MM.1S (cell line): Measurements from ENCODE around the gene CAND2.

Experiments
- DNase-seq: peaks from one replicate; pipeline ENCODE4 v3.0.0-alpha.2; 2015
- H2AFZ ChIP-seq: fragments of 300-600 bp; sonication (generic); 2 replicates; pipeline ENCODE4 v1.6.0; 2016; ENCODE audit warnings: antibody characterized with exemption, low read length
- H3F3A ChIP-seq: fragments of 300-600 bp; sonication (generic); 2 replicates; pipeline ENCODE4 v1.6.1; 2016; ENCODE audit warnings: mild to moderate bottlenecking, antibody characterized with exemption, low read length, moderate library complexity, mixed read lengths; ENCODE audit not compliant: insufficient read depth
- H3K27ac ChIP-seq: fragments of 300-600 bp; sonication (generic); 2 replicates; pipeline ENCODE4 v1.5.1; 2016; ENCODE audit warnings: mild to moderate bottlenecking, low read length
- H3K27me3 ChIP-seq: fragments of 300-600 bp; sonication (generic); replicated peaks from 2 replicates; pipeline ENCODE4 v1.6.0; 2016; ENCODE audit warnings: low read length; ENCODE audit not compliant: insufficient read depth
- H3K36me3 ChIP-seq: fragments of 300-600 bp; sonication (generic); replicated peaks from 2 replicates; pipeline ENCODE4 v1.6.1; 2016; ENCODE audit warnings: mild to moderate bottlenecking, low read length, mixed read lengths; ENCODE audit not compliant: insufficient read depth
- H3K4me1 ChIP-seq: fragments of 300-600 bp; sonication (generic); 2 replicates; pipeline ENCODE4 v1.6.1; 2016; ENCODE audit warnings: low read length, mixed read lengths
- H3K4me2 ChIP-seq: fragments of 300-600 bp; sonication (generic); 2 replicates; pipeline ENCODE4 v1.6.0; 2016; ENCODE audit warnings: low read depth, low read length
- H3K4me3 ChIP-seq: fragments of 300-600 bp; sonication (generic); 2 replicates; pipeline ENCODE4 v1.5.1; 2016; ENCODE audit warnings: low read length, mixed read lengths
- H3K79me2 ChIP-seq: fragments of 300-600 bp; sonication (generic); 2 replicates; pipeline ENCODE4 v1.6.1; 2016; ENCODE audit warnings: mixed run types, low read length, mixed read lengths
- H3K9ac ChIP-seq: fragments of 300-600 bp; sonication (generic); 2 replicates; pipeline ENCODE4 v1.6.1; 2016; ENCODE audit warnings: low read length, mixed read lengths
- H3K9me2 ChIP-seq: fragments of 300-600 bp; sonication (generic); replicated peaks from 2 replicates; pipeline ENCODE4 v1.6.1; 2016; ENCODE audit warnings: mild to moderate bottlenecking, low read length, mixed read lengths; ENCODE audit not compliant: insufficient read depth
- H3K9me3 ChIP-seq: fragments of 300-600 bp; sonication (generic); replicated peaks from 2 replicates; pipeline ENCODE4 v1.6.1; 2016; ENCODE audit warnings: mild to moderate bottlenecking, low read length, mixed read lengths; ENCODE audit not compliant: insufficient read depth
- H4K20me1 ChIP-seq: fragments of 300-600 bp; sonication (generic); 2 replicates; pipeline ENCODE4 v1.6.1; 2016; ENCODE audit warnings: mild to moderate bottlenecking, low read length, moderate library complexity, mixed read lengths; ENCODE audit not compliant: insufficient read depth
- CTCF ChIP-seq: fragments of 300-600 bp; sonication (generic); IDR thresholded peaks from 2 replicates; pipeline ENCODE4 v1.5.1; 2016; ENCODE audit warnings: antibody characterized with exemption, low read length, mixed read lengths
- EZH2 ChIP-seq: fragments of 300-600 bp; sonication (generic); optimal IDR thresholded peaks from 2 replicates; pipeline ENCODE3; 2017; ENCODE audit warnings: low read depth, mild to moderate bottlenecking, antibody characterized with exemption, low read length, mixed read lengths
- EZH2phosphoT487 ChIP-seq: fragments of 300-600 bp; sonication (generic); IDR thresholded peaks from 2 replicates; pipeline ENCODE4 v1.6.1; 2018; ENCODE audit warnings: antibody characterized with exemption, low read length

The CAND2 gene

DNA sequence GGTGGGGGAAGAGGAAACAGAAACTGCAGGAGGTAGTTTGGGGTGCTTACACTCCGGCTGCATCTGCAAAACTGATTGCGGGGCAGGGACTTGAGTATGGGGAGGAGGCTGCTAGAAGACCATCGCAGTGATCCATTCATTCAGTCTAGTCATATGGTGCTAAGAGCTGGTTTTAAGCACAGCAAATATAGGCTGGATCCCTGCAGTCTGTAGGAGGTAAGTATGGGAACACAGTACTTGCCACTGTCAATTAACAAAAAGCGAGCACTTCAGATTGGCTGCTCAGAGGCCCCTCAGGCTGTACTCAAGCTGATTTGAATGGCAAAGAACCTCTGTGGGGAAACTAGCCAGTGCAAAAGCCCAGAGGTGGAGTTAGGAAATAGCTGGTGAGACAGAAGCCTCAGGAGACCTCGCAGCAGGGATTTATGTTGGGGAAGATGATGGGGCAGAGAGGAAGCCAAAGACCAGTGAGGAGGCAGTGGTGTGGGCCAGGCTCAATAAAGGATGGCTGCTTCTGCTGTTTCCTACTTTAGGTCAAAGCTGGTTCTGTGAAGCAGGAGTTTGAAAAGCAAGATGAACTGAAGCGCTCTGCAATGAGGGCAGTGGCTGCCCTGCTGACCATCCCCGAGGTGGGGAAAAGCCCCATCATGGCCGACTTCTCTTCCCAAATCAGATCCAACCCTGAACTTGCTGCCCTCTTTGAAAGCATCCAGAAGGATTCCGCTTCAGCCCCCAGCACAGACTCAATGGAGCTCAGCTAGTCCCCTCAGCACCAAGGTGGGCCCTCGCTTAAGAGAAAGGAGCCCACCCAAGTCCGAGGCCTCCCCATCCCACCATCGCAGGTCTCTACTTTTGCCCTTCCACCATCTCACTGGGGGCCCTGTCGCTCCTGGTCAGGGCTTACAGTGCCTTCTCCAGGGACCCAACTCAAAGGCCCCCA, 37.0 kb downstream of the CAND2 start:
- Histone ChIP-seq H3K4me1 (0 out of 2 replicates have a peak, but pooled peaks cover 4% of the 10 kb centered on the region), H3K9me2 (no peaks in the 10 kb centered on the region), H3K9me3 (no peaks in the 10 kb centered on the region), H3K36me3 (peaks cover 36% of the 10 kb centered on the region), H2AFZ (no peak overlapping the region), H3F3A (peaks cover 47% of the 10 kb centered on the region), H3K9ac (no peak overlapping the region), H4K20me1 (peaks cover 31% of the 10 kb centered on the region), H3K4me2 (no peak overlapping the region), H3K79me2 (peaks cover 28% of the 10 kb centered on the region), H3K27ac (no peak overlapping the region), H3K4me3 (no peak overlapping the region), H3K27me3 (no peaks in the 10 kb centered on the region)
- TF ChIP-seq EZH2phosphoT487 (no peak), CTCF (no peak), EZH2 (no peak)
- no peak for DNase-seq

DNA sequence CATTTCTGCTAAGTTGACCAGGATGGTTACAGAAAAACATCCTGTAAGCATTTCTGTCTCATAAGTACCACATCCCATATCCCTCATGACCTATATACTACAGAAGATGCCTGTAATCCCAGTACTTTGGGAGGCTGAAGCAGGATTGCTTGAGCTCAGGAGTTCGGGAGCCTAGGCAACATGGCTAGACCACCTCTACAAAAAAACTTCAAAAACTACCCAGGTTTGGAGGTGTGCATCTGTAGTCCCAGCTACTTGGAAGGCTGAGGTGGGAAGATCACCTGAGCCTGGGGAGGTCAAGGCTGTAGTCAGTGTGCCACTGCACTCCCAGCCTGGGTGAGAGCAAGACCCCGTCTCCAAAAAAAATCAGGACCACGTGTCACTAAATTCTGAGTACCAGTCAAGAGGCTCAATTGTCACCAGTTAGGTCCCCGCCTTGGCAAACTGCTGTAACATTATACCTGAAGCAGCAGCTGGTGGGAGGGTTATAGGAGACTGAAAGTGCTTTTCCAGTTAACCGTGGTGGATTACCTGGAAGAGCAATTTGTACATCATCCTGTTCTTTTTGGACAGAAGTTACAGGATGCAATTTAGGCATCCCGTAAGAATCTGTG, 38.7 kb downstream of the CAND2 start:
- H3K36me3 ChIP-seq: peaks cover 43% of the 10 kb centered on the region
- H3K4me2 ChIP-seq: no peak overlapping the region
- H3K4me1 ChIP-seq: peaks cover 16% of the 10 kb centered on the region; the same call in 1 of the 2 replicates
- DNase-seq: no peak
- no peak overlapping the region for H3K4me3 ChIP-seq
- H4K20me1 ChIP-seq: peaks cover 43% of the 10 kb centered on the region
- H3K9me2 ChIP-seq: no peaks in the 10 kb centered on the region
- H3K27me3 ChIP-seq: no peaks in the 10 kb centered on the region
- no peak overlapping the region for H3K27ac ChIP-seq
- H3K79me2 ChIP-seq: peaks cover 45% of the 10 kb centered on the region
- TF ChIP-seq EZH2phosphoT487 (no peak), EZH2 (no peak), CTCF (no peak)
- no peak overlapping the region for H3K9ac ChIP-seq
- H3K9me3 ChIP-seq: no peaks in the 10 kb centered on the region
- H2AFZ ChIP-seq: no peak overlapping the region
- H3F3A ChIP-seq: peaks cover 48% of the 10 kb centered on the region

DNA sequence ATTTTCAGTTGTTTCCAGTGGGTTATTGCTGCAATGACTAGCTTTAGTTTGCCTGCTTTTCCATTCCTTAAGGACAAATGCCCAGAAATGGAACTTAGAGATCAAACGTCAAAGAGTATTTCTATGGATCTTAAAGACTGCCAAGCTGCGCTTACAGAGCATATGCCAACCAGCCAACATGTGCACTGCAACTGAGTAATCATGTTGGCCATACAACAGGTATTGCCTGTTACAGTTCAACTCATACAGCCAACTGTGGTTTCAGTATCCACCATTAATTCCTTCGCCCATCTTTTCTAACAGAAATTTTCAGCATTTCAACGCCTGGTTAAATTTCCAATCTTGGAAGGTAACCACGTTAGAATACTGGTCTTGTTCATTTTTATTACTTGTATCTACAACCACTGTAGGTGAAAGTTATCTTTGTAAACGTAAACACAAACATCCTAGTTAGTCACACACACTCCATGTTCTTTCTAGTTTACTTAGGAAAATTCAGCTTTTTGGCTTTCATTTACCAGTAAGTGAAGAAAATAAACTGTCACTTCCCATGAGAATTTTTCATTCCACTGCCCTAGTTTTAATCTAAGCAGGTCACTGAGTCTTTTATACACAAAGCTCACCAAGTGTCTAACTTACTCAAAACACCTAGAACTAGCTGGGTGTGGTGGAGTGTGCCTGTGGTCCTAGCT, 41.0 kb downstream of the CAND2 start:
- H2AFZ ChIP-seq: no peak overlapping the region
- peaks cover 19% of the 10 kb centered on the region; the same call in 1 of the 2 replicates for H3K4me1 ChIP-seq
- H3K9me3 ChIP-seq: no peaks in the 10 kb centered on the region
- no peak overlapping the region for H3K4me2 ChIP-seq
- no peaks in the 10 kb centered on the region for H3K9me2 ChIP-seq
- H3K27me3 ChIP-seq: no peaks in the 10 kb centered on the region
- TF ChIP-seq EZH2 (no peak), EZH2phosphoT487 (no peak), CTCF (no peak)
- DNase-seq: no peak
- H4K20me1 ChIP-seq: peaks cover 43% of the 10 kb centered on the region
- H3F3A ChIP-seq: peaks cover 29% of the 10 kb centered on the region
- H3K36me3 ChIP-seq: peaks cover 40% of the 10 kb centered on the region
- no peak overlapping the region for H3K27ac ChIP-seq
- no peak overlapping the region for H3K4me3 ChIP-seq
- H3K9ac ChIP-seq: no peak overlapping the region
- H3K79me2 ChIP-seq: peaks cover 57% of the 10 kb centered on the region
